Heart left ventricle (tissue), 13 donors: ENCODE measurements around the gene RHOH.

Source experiments
- CTCF ChIP-seq, 12 donors: fragments of 200-600 bp; sonication (generic) in 4 of 12; IDR thresholded peaks; one replicate each; pipeline versions ENCODE4 v1.5.0 to v1.8.0; 2018 to 2022; ENCODE audit warnings: antibody characterized with exemption in 12 of 12, mild to moderate bottlenecking in 5 of 12
- POLR2A ChIP-seq, 2 donors: fragments of 450-650 bp; IDR thresholded peaks; one replicate each; pipeline ENCODE4 v1.6.1; 2017; ENCODE audit warnings: antibody characterized with exemption in 2 of 2, mild to moderate bottlenecking in 2 of 2, moderate library complexity in 2 of 2
- donor health status: ischemic (EF 13 %, LVEDD 7.1; RV severe dilation, severe dysfunction).
- donor health status: DM: no; HTN: yes; CAD: no.
- donor health status: DM: no; HTN: no; CAD: no.
- donor health status: ischemic (EF 25% LVEDD 6.9; RV normal size, moderate dysfunction).
- donor health status: ischemic (EF 25% LVEDD 5.7; RV mildly dilated, moderate dysfunction).
- donor health status: ischemic (EF 35%, LVEDD 5.7; RV mildly dilated, moderate dysfunction).
- donor health status: nonischemic (EF 11% LVEDD 7.7; RV severe dilation, severe dysfunction).
- donor health status: DM: yes; HTN: yes; CAD: no.
- donor health status: PGD.
- donor health status: ischemic (EF 29% LVEDD 5.4; RV normal size, mild dysfunction).
- donor health status: nonischemic (EF 23%, LVEDD 6.1; RV moderate dilation, normal function).

DNA sequence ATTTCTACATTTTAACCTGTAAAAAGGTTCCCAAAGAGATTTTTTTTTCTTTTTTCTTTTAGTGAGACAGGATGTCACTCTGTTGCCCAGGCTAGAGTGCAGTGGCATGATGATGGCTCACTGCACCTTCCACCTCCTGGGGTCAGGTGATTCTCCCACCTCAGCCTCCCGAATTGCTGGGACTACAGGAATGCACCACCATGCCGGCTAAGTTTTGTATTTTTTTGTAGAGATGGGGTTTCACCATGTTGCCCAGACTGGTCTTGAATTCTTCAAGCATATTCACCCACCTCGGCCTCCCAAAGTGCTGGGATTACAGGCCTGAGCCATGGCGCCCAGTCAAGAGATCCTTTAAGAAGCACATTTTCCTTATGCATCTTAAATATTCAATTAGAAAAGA lies 12.6 kb downstream of the RHOH start:
- TF ChIP-seq CTCF (IDR thresholded peaks at IDR 0.05) = no peak
- TF ChIP-seq POLR2A (IDR thresholded peaks at IDR 0.05) = no peak
